KOPT-K1 (cell line): ENCODE data around the gene MECP2.
"Not testable (repeated sequence)": the region's sequence is repeated elsewhere in the genome, so short reads cannot be mapped to it uniquely, and the experiment has no call there.

Experiments used
- H3K27ac ChIP-seq: fragments of 200-600 bp; sonication (generic); 2 replicates; pipeline ENCODE4 v1.5.1; 2016; ENCODE audit warnings: antibody characterized with exemption, mild to moderate bottlenecking, low read depth, low read length; ENCODE audit not compliant: poor library complexity, severe bottlenecking
- H3K36me3 ChIP-seq: fragments of 200-600 bp; sonication (generic); 2 replicates; pipeline ENCODE4 v1.5.1; 2017; ENCODE audit warnings: antibody characterized with exemption, mild to moderate bottlenecking, low read length, moderate library complexity; ENCODE audit not compliant: insufficient read depth
- H3K9me3 ChIP-seq: fragments of 200-600 bp; sonication (generic); 2 replicates; pipeline ENCODE4 v1.5.1; 2017; ENCODE audit warnings: antibody characterized with exemption, low read length, mild to moderate bottlenecking; ENCODE audit not compliant: insufficient read depth, poor library complexity, severe bottlenecking

MECP2 gene

DNA sequence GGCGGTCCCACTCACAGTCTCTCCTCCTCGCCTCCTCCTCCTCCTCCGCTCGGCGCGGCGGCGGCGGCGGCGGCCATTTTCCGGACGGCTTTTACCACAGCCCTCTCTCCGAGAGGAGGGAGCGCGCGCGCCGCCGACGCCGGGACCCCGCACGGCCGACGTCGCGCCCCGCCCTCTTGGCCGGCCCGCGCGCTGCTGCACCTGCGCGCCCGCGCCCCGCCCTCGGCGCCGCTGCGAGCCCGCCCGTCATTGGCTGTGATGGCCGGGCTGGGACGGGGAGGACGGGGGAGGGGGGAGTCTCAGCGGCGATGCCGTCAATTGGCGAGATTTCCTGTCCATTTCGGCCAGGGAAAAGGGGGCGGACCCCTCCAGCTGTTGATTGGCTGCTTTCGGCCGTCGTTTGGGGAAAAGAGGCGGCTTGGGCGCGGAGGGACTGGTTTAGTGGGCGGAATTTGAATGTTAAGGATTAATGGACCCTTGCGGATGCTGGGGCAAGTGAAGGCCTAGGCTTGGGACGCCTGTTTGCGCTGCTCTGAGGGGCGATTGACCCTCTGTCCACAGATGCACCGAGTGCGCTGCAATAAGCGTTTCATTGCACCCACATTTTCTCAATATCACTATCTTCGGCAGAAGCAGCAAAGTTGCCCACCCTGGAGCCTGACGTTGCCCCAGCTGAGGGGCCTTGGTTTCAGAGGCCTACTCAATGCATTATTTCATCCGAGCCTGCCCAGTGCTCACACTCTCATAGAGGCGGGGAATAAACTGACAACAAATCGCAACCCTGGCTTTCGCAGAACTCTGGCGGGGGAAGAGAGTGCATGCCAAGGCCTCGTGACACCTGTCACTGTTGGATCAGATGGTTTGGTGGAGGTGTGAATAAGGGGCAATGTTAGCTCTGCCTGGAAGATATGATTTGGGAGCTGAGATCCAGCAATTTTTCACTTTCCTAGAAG is at the start of gene MECP2:
Gene MECP2, minus strand, starts transcription at position 129 of the 953 bp plus-strand sequence.
- peak within 1 kb of the TSS; percentile 86 for H3K27ac ChIP-seq
- H3K36me3 ChIP-seq = no peaks in the 10 kb centered on the region
- H3K9me3 ChIP-seq = no peaks in the 10 kb centered on the region

- not testable (repeated sequence) for H3K27ac ChIP-seq, H3K9me3 ChIP-seq
Measured at GRCh38 chrX:154144010-154144409, 46.5 kb upstream of the MECP2 start, which contains the start of gene OPN1LW. Gene OPN1LW (plus strand): TSS chrX:154144243. CDS start chrX:154144284, 41 bp downstream.

DNA sequence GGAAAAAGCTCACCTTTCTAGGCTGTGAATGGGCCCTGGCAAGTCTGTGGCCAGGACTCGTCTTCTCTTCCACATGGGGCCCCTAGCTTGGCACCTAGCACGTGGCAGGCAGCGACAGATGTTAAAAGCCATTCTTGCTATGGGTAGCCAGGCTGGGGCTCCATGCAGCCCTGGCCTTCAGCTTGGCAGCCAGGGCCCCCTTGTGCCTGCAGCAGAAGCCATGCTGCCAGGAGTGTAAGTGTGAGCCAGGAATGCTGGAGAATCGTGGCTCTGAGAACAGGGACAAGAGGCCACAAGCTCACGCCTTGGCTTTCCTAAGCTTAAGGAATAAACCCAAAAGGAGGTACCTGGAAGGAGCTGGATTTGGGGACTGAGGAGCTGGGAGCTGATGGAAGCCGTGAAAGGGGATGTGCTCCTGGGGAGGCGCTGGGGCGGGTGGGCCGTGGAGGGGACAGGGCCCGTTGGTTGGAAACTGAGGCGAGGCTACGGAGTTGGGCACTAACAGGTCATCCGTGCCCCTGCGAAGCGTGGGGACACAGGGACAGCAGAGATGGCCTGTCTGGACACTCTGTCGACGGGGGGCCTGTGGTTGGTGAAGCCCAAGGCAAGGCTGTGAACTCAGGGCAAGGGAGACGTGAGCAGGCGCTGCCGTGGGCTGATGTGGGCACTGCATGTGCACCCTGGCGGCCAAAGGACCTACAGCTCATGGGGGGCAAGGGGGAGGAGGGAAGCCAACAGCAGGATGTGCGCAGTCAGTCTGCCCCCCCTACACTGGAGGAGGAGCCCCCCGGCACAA is 45.6 kb upstream of the MECP2 start:
- H3K27ac ChIP-seq = no peak overlapping the region
- H3K9me3 ChIP-seq = no peaks in the 10 kb centered on the region
- H3K36me3 ChIP-seq = no peaks in the 10 kb centered on the region

More at GRCh38 chrX:154144010-154144409, 46.5 kb upstream of the MECP2 start, which contains the start of gene OPN1LW:
- not testable (repeated sequence) for H3K36me3 ChIP-seq

DNA sequence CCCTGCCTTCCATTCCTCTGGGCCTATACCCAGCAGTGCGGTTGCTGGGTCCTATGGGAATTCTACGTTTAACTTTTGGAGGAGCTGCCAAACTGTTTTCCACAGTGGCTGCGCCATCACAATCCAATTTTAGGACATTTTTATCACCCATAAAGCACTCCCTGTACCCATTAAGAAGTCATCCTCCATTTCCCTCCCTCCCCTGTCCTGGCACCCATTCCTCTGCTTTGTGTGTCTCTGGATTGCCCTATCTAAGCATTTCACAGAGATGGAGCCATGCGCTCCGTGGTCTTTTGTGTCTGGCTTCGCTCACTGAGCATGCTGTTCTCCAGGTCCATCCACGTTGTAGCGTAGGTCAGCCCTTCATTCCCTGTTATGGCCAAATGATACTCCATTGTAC is 44.9 kb upstream of the MECP2 start:
- Histone ChIP-seq H3K36me3 (no peaks in the 10 kb centered on the region), H3K27ac (no peak overlapping the region), H3K9me3 (no peaks in the 10 kb centered on the region)

- no peaks in the 10 kb centered on the region for H3K9me3 ChIP-seq
- H3K27ac ChIP-seq = no peak overlapping the region
- no peaks in the 10 kb centered on the region for H3K36me3 ChIP-seq
Measured at GRCh38 chrX:154140742-154141141, 43.2 kb upstream of the MECP2 start.

DNA sequence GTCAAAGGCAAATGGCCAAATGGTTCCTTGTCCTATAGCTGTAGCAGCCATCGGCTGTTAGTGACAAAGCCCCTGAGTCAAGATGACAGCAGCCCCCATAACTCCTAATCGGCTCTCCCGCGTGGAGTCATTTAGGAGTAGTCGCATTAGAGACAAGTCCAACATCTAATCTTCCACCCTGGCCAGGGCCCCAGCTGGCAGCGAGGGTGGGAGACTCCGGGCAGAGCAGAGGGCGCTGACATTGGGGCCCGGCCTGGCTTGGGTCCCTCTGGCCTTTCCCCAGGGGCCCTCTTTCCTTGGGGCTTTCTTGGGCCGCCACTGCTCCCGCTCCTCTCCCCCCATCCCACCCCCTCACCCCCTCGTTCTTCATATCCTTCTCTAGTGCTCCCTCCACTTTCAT is 42.7 kb upstream of the MECP2 start:
- Histone ChIP-seq H3K36me3 (no peaks in the 10 kb centered on the region), H3K27ac (no peak overlapping the region), H3K9me3 (no peaks in the 10 kb centered on the region)

GRCh38 chrX:154138857-154139256 is 41.3 kb upstream of the MECP2 start:
- H3K9me3 ChIP-seq = no peaks in the 10 kb centered on the region
- H3K27ac ChIP-seq = no peak overlapping the region
- H3K36me3 ChIP-seq = no peaks in the 10 kb centered on the region

DNA sequence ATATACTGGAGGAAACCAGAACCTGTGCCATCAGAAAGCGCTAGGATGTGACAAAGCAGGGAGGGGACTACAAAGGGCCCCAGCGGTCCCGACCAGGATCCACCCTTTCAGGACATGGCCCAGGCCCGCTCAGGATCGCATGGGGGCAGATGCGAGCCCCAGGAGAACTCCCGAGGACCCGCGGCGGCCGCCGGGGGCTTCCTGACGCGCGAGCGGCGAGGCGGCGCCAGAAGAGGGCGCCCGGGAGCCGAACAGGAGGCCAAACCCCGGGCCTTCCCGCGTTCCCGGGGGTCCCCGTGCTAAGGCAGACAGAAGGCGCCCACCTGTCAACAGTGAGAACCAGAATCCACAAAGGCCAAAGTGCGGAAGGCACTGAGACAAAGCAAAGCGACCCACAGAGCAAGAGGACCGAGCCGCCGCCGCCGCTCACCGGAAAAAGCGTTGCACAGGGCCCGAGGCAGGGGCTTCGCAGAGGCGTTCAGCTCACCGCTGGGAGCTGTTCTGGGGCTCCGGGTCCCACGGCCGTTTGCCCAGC is 39.2 kb upstream of the MECP2 start:
- Histone ChIP-seq H3K27ac (peak overlapping the region; percentile 68), H3K36me3 (no peaks in the 10 kb centered on the region), H3K9me3 (no peaks in the 10 kb centered on the region)

DNA sequence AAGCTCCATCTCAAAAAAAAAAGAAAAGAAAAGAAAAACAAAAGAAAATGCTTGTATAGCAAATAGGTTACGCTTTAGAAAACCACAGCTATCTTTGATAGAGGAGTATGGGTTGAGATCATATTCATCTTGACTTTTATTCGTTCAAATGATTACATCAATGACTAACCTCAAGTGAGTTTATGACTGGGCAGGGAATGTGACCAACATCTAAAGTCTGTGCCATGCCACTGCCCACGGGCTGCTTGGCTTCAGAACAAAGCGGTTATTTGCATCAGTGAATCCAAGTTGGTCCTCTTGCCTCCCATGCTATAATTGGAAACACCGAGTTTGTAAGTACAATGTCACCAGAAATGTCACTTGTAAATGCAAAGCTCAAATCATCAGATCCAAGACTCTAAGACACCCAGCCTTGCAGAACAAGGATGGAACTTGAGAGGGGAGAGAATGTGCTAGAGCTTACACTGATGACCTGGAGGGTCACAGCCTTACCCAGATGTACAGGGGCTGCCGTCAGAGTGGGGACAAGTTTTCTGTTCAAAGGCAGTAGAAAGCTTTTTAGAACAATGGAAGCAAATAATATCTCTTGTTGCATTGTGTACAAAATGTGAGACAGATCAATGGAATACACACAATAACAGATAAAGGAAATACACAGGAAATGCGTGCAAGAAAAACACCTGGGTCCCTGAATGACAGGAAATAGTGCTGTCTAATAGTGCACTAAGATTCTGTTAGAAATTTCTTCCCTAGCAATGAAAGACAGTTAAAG is 38.1 kb upstream of the MECP2 start:
- H3K27ac ChIP-seq = peak overlapping the region; percentile 68
- H3K9me3 ChIP-seq = no peaks in the 10 kb centered on the region
- H3K36me3 ChIP-seq = no peaks in the 10 kb centered on the region

- no peaks in the 10 kb centered on the region for H3K36me3 ChIP-seq
- H3K9me3 ChIP-seq = no peaks in the 10 kb centered on the region
Measured at GRCh38 chrX:154132366-154132765, 34.8 kb upstream of the MECP2 start.

DNA sequence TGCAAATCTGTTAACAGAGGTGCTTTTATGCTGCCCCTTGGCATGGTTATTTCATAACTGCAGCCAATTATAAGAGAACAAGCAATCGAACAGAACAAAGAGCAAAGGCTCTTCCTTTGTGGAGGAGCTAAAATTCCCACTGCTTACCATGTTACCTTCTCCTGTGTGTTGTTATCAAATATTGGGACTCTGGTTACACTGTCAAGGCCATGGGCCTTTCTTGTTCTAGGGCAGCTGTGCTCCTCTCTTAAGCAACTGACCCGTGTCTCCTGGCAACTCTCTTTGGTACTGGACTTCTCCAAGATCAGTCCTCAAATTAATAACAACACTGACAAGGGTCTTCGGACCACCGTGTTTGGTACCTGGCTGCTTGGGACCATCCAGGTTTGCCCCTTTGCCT is 34.4 kb upstream of the MECP2 start:
- no peak overlapping the region for H3K27ac ChIP-seq
- no peaks in the 10 kb centered on the region for H3K9me3 ChIP-seq

More at GRCh38 chrX:154132366-154132765, 34.8 kb upstream of the MECP2 start:
- H3K27ac ChIP-seq = no peak overlapping the region

DNA sequence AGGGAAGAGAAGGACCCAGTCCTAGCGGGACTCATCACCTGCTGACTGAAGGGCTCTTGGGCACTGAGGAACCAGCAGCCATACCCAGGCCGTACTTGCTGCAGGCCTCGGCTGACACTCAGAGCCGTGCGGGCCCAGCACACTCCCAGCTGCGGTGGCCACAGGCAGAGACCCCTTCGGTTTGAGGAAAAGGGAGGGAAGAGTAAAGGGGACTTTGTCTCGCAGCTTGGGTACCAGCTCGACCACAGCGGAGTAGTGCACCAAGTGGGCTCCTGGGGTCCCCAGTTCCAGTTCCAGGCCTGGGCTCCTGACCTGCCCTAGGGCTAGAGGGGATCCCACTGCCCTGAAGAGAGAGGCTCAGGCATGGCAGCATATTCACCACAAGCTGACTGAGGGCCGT is 28.6 kb upstream of the MECP2 start:
- H3K36me3 ChIP-seq = no peaks in the 10 kb centered on the region
- no peaks in the 10 kb centered on the region for H3K9me3 ChIP-seq
- H3K27ac ChIP-seq = no peak overlapping the region

More for the DNA sequence above, 34.4 kb upstream of the MECP2 start:
- no peaks in the 10 kb centered on the region for H3K36me3 ChIP-seq

GRCh38 chrX:154125391-154126040 is 28.0 kb upstream of the MECP2 start:
- H3K27ac ChIP-seq = no peak overlapping the region

More at GRCh38 chrX:154125391-154126040, 28.0 kb upstream of the MECP2 start:
- no peaks in the 10 kb centered on the region for H3K36me3 ChIP-seq
- no peaks in the 10 kb centered on the region for H3K9me3 ChIP-seq
